ENCODE data around the gene AP3S2. TPM values are rescaled to one million over a fixed set of nuclear protein-coding genes. Genes with fewer than 3 reads are reported as not detected.

Gene AP3S2
- total and polyA plus RNA-seq, 2 experiments from 2014 or later, result 9.4 to 93.3 TPM

DNA sequence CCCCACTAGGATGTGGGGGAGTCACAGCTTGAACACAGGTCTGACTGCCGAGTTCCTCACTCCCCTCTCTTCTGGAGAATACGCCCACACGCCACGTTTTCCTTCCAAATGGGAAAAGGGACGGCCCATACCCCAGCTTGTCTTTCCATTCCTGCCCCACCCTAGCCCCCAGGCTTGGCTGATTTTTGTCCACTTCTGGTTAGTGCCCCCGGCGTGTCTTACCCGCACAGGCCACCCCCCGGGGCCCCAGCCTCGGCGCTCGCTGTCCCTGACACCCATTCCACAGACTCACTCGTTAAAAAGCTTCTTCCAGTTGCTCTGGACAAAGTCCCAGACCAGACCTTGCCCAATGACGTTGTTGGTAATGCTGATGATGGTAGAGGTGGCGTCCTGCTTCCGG, 103.1 kb downstream of the AP3S2 start:
- no peaks in the 10 kb centered on the region for H4K20me1 ChIP-seq (replicated peaks; ENCODE audit: insufficient read depth)
- TF ChIP-seq, protein P1, sequence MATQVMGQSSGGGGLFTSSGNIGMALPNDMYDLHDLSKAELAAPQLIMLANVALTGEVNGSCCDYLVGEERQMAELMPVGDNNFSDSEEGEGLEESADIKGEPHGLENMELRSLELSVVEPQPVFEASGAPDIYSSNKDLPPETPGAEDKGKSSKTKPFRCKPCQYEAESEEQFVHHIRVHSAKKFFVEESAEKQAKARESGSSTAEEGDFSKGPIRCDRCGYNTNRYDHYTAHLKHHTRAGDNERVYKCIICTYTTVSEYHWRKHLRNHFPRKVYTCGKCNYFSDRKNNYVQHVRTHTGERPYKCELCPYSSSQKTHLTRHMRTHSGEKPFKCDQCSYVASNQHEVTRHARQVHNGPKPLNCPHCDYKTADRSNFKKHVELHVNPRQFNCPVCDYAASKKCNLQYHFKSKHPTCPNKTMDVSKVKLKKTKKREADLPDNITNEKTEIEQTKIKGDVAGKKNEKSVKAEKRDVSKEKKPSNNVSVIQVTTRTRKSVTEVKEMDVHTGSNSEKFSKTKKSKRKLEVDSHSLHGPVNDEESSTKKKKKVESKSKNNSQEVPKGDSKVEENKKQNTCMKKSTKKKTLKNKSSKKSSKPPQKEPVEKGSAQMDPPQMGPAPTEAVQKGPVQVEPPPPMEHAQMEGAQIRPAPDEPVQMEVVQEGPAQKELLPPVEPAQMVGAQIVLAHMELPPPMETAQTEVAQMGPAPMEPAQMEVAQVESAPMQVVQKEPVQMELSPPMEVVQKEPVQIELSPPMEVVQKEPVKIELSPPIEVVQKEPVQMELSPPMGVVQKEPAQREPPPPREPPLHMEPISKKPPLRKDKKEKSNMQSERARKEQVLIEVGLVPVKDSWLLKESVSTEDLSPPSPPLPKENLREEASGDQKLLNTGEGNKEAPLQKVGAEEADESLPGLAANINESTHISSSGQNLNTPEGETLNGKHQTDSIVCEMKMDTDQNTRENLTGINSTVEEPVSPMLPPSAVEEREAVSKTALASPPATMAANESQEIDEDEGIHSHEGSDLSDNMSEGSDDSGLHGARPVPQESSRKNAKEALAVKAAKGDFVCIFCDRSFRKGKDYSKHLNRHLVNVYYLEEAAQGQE (IDR thresholded peaks at IDR 0.05; ENCODE audit: unreplicated experiment), result no peak
- TF ChIP-seq NANOG (IDR thresholded peaks at IDR 0.05; ENCODE audit: borderline replicate concordance) (no peak), ZNF114 (CRISPR knock-in tag; IDR thresholded peaks at IDR 0.05) (no peak)
- TF ChIP-seq, protein P2, sequence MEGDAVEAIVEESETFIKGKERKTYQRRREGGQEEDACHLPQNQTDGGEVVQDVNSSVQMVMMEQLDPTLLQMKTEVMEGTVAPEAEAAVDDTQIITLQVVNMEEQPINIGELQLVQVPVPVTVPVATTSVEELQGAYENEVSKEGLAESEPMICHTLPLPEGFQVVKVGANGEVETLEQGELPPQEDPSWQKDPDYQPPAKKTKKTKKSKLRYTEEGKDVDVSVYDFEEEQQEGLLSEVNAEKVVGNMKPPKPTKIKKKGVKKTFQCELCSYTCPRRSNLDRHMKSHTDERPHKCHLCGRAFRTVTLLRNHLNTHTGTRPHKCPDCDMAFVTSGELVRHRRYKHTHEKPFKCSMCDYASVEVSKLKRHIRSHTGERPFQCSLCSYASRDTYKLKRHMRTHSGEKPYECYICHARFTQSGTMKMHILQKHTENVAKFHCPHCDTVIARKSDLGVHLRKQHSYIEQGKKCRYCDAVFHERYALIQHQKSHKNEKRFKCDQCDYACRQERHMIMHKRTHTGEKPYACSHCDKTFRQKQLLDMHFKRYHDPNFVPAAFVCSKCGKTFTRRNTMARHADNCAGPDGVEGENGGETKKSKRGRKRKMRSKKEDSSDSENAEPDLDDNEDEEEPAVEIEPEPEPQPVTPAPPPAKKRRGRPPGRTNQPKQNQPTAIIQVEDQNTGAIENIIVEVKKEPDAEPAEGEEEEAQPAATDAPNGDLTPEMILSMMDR (conservative IDR thresholded peaks at IDR 0.05; ENCODE audit: low read depth in 2 of 2), result no peak
- H3K36me3 ChIP-seq (ENCODE audit: insufficient read depth), result no peaks in the 10 kb centered on the region
- ATAC-seq, result no peak
- peaks cover 8% of the 10 kb centered on the region; the same call in 2 of the 3 replicates for H3K9me3 Mint-ChIP-seq
- H3K4me3 ChIP-seq, result no peak overlapping the region
- H3K9me2 ChIP-seq (ENCODE audit: insufficient read depth), result no peaks in the 10 kb centered on the region
- no peaks in the 10 kb centered on the region for H3K4me1 ChIP-seq (ENCODE audit: insufficient read depth)
- peaks cover 3% of the 10 kb centered on the region; the same call in 1 of the 3 replicates for H3K36me3 Mint-ChIP-seq (ENCODE audit: low read depth)
- no peak overlapping the region for H3K4me2 ChIP-seq
- DNase-seq (ENCODE audit: low spot score), result no peak
- H3K79me2 ChIP-seq (replicated peaks; ENCODE audit: insufficient read depth), result no peaks in the 10 kb centered on the region
- H3F3A ChIP-seq (replicated peaks; ENCODE audit: low read depth), result no peaks in the 10 kb centered on the region
- H2AFZ ChIP-seq, result no peak overlapping the region
- no peak overlapping the region for H3K27ac Mint-ChIP-seq
- peaks cover 6% of the 10 kb centered on the region for H3K27me3 Mint-ChIP-seq (ENCODE audit: insufficient read depth, low read depth, poor library complexity)
- no peak overlapping the region for H3K27ac ChIP-seq (ENCODE audit: low read depth)
- H3K27me3 ChIP-seq (ENCODE audit: insufficient read depth), result no peaks in the 10 kb centered on the region
- no peak overlapping the region for H3K4me3 Mint-ChIP-seq
- H3K4me1 Mint-ChIP-seq, result no peaks in the 10 kb centered on the region

DNA sequence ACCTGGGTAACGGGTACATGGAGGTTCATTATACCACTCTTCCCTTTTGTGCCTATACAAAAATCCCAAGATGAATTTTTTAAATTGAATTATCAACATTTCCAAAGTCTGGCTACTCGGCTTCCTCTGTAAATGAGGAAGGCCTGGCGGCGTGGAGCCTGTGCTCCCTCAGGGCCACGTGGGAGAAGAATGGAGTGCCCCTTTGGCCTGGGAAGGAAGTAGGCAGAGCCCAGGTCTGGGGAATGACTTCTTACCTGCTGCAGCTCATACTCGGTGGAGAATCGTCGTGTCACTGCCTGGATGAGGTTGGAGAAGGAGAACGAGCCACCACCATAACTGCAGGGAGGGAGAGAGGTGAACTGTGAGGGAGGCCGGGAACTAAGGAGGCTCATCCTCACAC, 103.6 kb downstream of the AP3S2 start:
- Mint-ChIP-seq H3K4me3 (no peak overlapping the region), H3K27me3 (ENCODE audit: insufficient read depth, low read depth, poor library complexity) (peaks cover 6% of the 10 kb centered on the region), H3K9me3 (peaks cover 8% of the 10 kb centered on the region; the same call in 2 of the 3 replicates), H3K4me1 (no peaks in the 10 kb centered on the region), H3K36me3 (ENCODE audit: low read depth) (peaks cover 3% of the 10 kb centered on the region; the same call in 1 of the 3 replicates), H3K27ac (no peak overlapping the region)
- DNase-seq (ENCODE audit: low spot score), result no peak
- no peaks in the 10 kb centered on the region for H3F3A ChIP-seq (replicated peaks; ENCODE audit: low read depth)
- H3K79me2 ChIP-seq (replicated peaks; ENCODE audit: insufficient read depth), result no peaks in the 10 kb centered on the region
- no peaks in the 10 kb centered on the region for H3K36me3 ChIP-seq (ENCODE audit: insufficient read depth)
- no peak for ATAC-seq
- no peaks in the 10 kb centered on the region for H3K27me3 ChIP-seq (ENCODE audit: insufficient read depth)
- no peaks in the 10 kb centered on the region for H3K4me1 ChIP-seq (ENCODE audit: insufficient read depth)
- H2AFZ ChIP-seq, result no peak overlapping the region
- H3K4me3 ChIP-seq, result no peak overlapping the region
- no peak overlapping the region for H3K27ac ChIP-seq (ENCODE audit: low read depth)
- H3K4me2 ChIP-seq, result no peak overlapping the region
- no peaks in the 10 kb centered on the region for H3K9me2 ChIP-seq (ENCODE audit: insufficient read depth)
- H4K20me1 ChIP-seq (replicated peaks; ENCODE audit: insufficient read depth), result no peaks in the 10 kb centered on the region
- TF ChIP-seq, protein P2 (conservative IDR thresholded peaks at IDR 0.05; ENCODE audit: low read depth in 2 of 2), result no peak
- TF ChIP-seq CREB1 (CRISPR knock-in tag; IDR thresholded peaks at IDR 0.05; ENCODE audit: low read depth), result no peak
- no peak for TF ChIP-seq NANOG (IDR thresholded peaks at IDR 0.05; ENCODE audit: borderline replicate concordance)
- TF ChIP-seq ZNF114 (CRISPR knock-in tag; IDR thresholded peaks at IDR 0.05), result no peak
- TF ChIP-seq STAT1 (IDR thresholded peaks at IDR 0.05; ENCODE audit: unreplicated experiment), result no peak
- no peak for TF ChIP-seq JUNB (IDR thresholded peaks at IDR 0.05; ENCODE audit: unreplicated experiment)
- no peak for TF ChIP-seq EZH2 (IDR thresholded peaks at IDR 0.05; ENCODE audit: low read depth, unreplicated experiment)
- TF ChIP-seq EZH2phosphoT487 (IDR thresholded peaks at IDR 0.05; ENCODE audit: unreplicated experiment), result no peak

Data from GM23338 (cell line).